GM12891 (cell line): ENCODE data around the gene FAM110A.

Experiments used
- PAX5 ChIP-seq: IDR thresholded peaks from 2 replicates; pipeline ENCODE4 v1.6.1; 2011; ENCODE audit warnings: low read length, moderate library complexity, mild to moderate bottlenecking; ENCODE audit not compliant: insufficient read depth, severe bottlenecking
- POLR2A ChIP-seq: IDR thresholded peaks from 2 replicates; pipeline ENCODE4 v1.6.1; 2011; ENCODE audit warnings: low read depth, low read length, control low read depth
- POLR2AphosphoS5 ChIP-seq: IDR thresholded peaks from 2 replicates; pipeline ENCODE4 v1.6.1; 2011; ENCODE audit warnings: low read depth, low read length, control low read depth
- SPI1 ChIP-seq: IDR thresholded peaks from 2 replicates; pipeline ENCODE4 v1.6.1; 2011; ENCODE audit warnings: low read depth, low read length, control low read depth

DNA sequence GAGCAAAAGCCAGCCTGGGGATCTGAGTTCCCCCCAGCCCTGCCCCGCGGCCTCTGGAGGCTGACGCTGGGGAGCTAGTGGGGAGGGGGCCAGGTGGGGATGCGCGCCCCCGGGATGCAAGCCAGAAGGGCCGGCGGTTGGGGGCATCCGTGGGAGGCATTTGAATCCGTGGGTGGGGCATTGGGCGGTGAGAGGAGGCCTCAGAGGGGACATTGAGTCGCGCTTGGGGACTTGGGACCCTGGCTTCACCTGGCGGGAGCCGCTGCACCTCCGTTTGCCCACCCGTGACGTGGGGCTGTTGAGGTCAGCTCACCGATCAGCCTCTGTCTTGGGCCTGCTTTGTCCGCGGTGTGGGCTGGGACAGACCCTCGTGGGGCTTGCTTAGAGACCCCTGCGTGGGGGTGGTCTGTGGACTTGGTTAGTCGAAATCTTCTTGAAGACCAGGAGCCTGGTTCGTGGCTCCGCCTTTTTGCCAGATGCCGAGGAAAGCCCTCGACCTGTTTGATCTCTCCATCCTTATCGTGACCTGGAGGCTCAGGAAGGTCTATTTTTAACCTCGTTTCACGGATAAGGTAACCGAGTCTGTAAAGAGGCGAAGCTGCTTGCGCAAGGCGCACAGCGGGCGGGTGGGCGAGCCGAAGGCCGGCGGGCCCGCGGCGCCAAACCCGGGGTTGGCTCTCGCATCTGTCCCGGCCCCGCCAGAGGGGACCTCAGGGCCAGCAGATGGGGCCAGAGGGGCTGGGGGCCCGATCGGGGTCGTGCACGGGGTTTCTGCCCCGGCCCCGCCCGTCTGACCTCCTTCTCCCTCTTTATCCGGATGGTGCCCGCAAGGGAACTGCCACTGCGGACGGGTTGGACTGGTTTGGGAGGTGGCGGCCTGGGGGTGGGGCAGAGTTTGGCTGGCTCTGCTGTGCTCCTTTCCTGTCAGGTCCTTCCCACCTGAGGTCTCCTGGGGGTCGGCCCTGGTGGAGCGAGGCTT is 8.3 kb downstream of the FAM110A start:
- TF ChIP-seq POLR2A = no peak
- TF ChIP-seq POLR2AphosphoS5 = no peak
- no peak for TF ChIP-seq PAX5
- no peak for TF ChIP-seq SPI1
